A673 (cell line): ENCODE results near the gene TPST1.

ENCODE experiments used
- CTCF ChIP-seq: fragments of 300-800, 200-600 bp; sonication (generic); conservative IDR thresholded peaks from 2 replicates; pipeline ENCODE4 v1.5.1; 2017; ENCODE audit warnings: low read depth, mild to moderate bottlenecking, antibody characterized with exemption, low read length, moderate library complexity, mixed read lengths
- EZH2 ChIP-seq: fragments of 200-600 bp; sonication (generic); IDR thresholded peaks from 2 replicates; pipeline ENCODE4 v1.6.1; 2017; ENCODE audit warnings: borderline replicate concordance, low read depth, mild to moderate bottlenecking, mixed read lengths, antibody characterized with exemption, low read length; ENCODE audit not compliant: poor library complexity, severe bottlenecking

- TF ChIP-seq CTCF, result no peak
- TF ChIP-seq EZH2, result no peak
Observed at GRCh38 chr7:66331883-66332282, 126.7 kb downstream of the TPST1 start.
